C4-2B (cell line): Measurements from ENCODE around the gene FBXO31.

ENCODE experiments used
- H3K27ac ChIP-seq: fragments of 450-650 bp; 2 replicates; pipeline ENCODE4 v1.5.1; 2017
- ZFX ChIP-seq: fragments of 450-650 bp; IDR thresholded peaks from 2 replicates; pipeline ENCODE4 v1.6.1; 2017
- TF ChIP-seq, protein P1 (sequence below): fragments of 450-650 bp; conservative IDR thresholded peaks from 2 replicates; pipeline ENCODE4 v1.5.1; 2017; ENCODE audit warnings: mild to moderate bottlenecking

Gene FBXO31

DNA sequence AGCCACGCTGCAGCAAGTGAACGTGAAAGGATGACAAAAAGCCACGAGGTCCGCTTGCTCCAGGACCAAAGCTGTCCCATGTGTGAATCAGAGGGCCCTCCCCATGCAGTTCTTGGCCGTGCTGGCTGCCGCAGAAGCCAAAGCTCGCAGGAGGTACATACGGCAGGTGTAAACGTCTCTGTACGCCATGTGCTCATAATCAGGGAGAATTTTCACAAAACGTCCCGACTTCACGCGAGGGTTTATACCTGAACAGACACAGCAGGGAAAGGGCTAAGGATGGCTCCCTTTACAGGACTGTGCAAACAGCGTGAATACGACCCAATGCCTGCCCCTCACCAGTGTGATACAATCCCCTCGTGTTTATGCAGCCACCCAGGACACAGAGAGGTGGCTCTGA, 25.3 kb downstream of the FBXO31 start:
- no peak overlapping the region for H3K27ac ChIP-seq

DNA sequence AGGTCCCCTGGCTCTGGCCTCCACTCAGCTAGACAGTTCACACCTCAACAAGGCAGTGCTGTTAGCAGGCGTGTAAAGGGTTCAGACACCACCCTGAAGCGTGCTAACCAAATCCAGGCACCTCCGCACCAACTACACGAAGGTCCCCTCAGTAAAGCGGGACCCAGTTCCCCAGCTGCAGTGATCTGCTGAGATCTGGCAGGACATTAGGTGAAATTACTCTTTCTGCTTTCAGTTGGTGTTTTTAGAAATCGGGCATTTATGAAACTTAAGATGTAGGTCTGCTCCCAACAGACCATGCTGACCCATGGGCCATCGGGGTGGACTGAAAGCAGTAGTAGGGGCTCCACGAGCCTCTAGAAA, 27.1 kb downstream of the FBXO31 start:
- no peak overlapping the region for H3K27ac ChIP-seq
- TF ChIP-seq ZFX = no peak
- TF ChIP-seq, protein P1, sequence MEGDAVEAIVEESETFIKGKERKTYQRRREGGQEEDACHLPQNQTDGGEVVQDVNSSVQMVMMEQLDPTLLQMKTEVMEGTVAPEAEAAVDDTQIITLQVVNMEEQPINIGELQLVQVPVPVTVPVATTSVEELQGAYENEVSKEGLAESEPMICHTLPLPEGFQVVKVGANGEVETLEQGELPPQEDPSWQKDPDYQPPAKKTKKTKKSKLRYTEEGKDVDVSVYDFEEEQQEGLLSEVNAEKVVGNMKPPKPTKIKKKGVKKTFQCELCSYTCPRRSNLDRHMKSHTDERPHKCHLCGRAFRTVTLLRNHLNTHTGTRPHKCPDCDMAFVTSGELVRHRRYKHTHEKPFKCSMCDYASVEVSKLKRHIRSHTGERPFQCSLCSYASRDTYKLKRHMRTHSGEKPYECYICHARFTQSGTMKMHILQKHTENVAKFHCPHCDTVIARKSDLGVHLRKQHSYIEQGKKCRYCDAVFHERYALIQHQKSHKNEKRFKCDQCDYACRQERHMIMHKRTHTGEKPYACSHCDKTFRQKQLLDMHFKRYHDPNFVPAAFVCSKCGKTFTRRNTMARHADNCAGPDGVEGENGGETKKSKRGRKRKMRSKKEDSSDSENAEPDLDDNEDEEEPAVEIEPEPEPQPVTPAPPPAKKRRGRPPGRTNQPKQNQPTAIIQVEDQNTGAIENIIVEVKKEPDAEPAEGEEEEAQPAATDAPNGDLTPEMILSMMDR = no peak

More for the DNA sequence above, 25.3 kb downstream of the FBXO31 start:
- TF ChIP-seq ZFX = no peak
- TF ChIP-seq, protein P1 = no peak

DNA sequence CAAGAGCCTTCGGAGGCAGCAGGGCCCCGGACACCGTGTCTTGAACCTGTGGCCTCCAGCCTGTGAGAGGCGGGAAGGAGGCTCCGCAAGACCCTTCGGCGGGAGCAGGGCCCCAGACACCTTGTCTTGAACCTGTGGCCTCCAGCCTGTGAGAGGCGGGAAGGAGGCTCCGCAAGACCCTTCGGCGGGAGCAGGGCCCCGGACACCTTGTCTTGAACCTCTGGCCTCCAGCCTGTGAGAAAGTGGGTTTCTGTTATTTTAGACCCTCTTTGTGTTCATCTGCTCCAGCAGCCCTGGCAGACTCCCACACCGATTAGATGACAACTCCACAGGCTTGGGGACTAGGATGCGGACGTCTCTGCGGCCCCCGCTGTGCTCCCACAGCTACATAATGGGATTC, 30.0 kb downstream of the FBXO31 start:
- H3K27ac ChIP-seq = no peak overlapping the region
- no peak for TF ChIP-seq ZFX

DNA sequence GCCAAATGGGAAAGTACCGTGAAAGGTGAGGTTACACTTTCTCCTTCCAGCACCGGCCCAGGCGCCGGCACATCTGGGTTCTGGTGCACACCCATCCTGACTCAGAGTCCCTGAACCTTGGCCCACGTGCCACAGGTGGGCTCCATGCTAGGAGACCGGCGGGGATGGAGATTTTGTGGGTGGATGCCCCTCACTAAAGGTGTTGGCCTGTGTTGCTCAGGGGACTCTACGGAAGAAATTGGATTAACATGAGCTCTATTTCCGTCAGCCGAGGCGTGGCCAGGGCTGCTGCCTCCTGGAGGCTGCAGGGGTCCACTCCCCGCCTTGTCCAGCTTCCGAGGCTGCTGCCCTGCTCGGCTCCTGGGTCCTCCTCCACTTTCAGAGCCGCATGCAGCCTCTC, 30.8 kb downstream of the FBXO31 start:
- no peak overlapping the region for H3K27ac ChIP-seq
- TF ChIP-seq, protein P1 = no peak
- no peak for TF ChIP-seq ZFX

DNA sequence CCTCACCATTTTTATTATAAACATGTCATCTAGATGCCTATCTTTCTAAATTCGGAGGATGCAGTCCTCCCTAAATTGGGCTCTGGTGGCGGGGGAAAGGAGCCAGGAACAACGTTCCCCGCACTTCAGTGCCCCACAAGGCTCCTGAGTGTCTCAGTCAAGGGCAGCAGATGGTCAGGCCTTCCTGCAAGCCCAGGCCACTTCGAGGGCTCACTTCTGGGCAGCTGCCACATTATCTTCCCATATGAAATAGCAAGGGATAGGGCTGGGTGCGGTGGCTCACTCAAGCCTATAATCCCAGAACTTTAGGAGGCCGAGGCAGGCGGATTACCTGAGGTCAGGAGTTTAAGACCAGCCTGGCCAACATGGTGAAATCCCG, 32.3 kb downstream of the FBXO31 start:
- no peak overlapping the region for H3K27ac ChIP-seq
- no peak for TF ChIP-seq ZFX
- TF ChIP-seq, protein P1 = no peak

DNA sequence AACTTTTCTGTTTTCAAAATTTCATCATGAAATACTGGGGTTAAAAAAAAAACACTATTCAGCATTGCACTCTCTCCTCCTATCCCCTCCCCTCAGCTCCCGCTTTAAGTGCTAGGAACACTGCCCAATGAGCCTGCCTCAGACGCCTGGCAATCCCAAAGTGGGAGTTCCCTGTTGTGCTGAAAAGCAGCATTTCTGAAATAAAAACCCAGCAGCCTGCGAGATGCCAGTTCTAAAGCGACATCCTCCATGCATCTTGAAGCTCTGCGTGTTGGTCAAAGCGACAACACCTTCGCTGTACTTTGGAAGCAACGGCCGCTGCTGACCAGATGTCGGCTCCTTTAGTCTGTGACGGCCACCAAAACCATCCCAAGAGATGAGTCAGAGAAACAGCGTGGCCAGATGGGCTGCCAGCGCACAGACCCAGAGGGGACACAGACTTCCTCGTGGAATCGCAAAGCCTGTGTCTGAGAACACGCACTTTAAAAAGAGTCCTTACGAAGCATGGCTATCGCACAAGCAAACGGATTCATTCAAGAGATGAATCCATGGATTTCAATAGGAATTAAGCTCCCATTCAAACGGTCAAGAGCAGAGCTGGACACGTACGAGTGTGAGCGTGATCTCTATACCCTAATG, 32.8 kb downstream of the FBXO31 start:
- no peak for TF ChIP-seq ZFX
- TF ChIP-seq, protein P1 = no peak
- no peak overlapping the region for H3K27ac ChIP-seq

DNA sequence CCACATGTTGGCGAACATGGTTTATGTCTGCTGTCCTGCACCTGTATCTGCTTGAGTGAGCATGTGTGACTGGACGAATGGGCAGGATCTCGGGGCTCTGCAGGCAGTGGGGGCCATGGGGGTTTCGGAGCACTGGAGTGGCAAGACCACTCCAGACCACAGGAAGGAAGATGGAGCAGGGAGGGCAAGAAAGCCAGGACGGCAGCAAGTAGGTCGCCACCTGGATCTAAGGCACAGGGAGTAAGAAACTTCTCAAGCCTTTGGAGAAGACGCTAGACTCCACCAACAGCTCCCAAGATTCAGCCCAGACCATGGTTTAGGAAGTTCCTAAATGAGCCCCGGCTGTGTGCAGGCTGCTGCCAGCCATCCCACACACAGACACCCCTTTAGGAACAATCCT, 33.5 kb downstream of the FBXO31 start:
- H3K27ac ChIP-seq = no peak overlapping the region
- TF ChIP-seq, protein P1 = no peak
- no peak for TF ChIP-seq ZFX

DNA sequence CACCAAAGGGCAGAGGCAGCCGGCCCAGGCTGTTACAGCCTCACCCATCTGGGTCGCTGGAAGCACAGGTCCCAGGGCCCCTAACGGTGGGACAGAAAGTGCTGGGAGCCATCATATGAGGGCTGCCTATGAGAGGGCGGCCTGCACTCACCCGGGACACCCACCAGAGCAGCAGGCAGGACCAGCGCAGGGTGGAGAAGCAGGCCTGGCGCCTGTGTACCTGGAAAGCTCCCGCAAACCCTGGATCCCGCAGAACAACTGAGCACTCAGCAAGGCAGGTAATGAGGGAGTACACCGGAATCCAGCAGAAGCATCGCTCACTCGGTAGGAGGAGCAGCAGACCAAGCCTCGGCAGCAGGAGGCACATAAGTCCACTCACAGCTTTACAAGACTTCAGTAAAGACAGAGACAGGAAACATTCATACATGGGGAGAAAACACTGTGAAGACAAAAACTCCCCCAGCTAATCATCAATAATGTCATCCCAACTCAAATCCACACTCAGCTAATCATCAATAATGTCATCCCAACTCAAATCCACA, 34.9 kb downstream of the FBXO31 start:
- TF ChIP-seq, protein P1 = no peak
- no peak for TF ChIP-seq ZFX
- no peak overlapping the region for H3K27ac ChIP-seq
